ENCODE data around the gene MTAP.

DNA sequence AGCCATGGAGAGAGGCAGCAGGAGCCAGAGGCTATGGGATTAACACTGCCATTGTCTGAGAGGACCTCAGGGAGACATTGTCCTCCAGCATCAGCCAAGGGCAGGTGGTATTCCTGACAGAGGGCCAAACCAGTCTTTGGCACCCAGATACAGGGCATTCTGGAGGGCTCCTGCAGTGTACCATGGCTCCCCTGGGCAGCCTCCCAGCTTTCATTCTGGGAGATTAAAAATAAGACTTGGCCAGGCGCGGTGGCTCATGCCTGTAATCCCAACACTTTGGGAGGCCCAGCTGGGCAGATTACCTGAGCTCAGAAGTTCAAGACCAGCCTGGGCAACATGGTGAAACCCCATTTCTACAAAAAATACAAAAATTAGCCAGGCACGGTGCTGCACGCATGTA lies 4.2 kb downstream of the MTAP start:
- TF ChIP-seq, protein P1, sequence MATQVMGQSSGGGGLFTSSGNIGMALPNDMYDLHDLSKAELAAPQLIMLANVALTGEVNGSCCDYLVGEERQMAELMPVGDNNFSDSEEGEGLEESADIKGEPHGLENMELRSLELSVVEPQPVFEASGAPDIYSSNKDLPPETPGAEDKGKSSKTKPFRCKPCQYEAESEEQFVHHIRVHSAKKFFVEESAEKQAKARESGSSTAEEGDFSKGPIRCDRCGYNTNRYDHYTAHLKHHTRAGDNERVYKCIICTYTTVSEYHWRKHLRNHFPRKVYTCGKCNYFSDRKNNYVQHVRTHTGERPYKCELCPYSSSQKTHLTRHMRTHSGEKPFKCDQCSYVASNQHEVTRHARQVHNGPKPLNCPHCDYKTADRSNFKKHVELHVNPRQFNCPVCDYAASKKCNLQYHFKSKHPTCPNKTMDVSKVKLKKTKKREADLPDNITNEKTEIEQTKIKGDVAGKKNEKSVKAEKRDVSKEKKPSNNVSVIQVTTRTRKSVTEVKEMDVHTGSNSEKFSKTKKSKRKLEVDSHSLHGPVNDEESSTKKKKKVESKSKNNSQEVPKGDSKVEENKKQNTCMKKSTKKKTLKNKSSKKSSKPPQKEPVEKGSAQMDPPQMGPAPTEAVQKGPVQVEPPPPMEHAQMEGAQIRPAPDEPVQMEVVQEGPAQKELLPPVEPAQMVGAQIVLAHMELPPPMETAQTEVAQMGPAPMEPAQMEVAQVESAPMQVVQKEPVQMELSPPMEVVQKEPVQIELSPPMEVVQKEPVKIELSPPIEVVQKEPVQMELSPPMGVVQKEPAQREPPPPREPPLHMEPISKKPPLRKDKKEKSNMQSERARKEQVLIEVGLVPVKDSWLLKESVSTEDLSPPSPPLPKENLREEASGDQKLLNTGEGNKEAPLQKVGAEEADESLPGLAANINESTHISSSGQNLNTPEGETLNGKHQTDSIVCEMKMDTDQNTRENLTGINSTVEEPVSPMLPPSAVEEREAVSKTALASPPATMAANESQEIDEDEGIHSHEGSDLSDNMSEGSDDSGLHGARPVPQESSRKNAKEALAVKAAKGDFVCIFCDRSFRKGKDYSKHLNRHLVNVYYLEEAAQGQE (IDR thresholded peaks at IDR 0.05; ENCODE audit: insufficient replicate concordance, low read depth): no peak
- TF ChIP-seq, protein P2, sequence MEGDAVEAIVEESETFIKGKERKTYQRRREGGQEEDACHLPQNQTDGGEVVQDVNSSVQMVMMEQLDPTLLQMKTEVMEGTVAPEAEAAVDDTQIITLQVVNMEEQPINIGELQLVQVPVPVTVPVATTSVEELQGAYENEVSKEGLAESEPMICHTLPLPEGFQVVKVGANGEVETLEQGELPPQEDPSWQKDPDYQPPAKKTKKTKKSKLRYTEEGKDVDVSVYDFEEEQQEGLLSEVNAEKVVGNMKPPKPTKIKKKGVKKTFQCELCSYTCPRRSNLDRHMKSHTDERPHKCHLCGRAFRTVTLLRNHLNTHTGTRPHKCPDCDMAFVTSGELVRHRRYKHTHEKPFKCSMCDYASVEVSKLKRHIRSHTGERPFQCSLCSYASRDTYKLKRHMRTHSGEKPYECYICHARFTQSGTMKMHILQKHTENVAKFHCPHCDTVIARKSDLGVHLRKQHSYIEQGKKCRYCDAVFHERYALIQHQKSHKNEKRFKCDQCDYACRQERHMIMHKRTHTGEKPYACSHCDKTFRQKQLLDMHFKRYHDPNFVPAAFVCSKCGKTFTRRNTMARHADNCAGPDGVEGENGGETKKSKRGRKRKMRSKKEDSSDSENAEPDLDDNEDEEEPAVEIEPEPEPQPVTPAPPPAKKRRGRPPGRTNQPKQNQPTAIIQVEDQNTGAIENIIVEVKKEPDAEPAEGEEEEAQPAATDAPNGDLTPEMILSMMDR (IDR thresholded peaks at IDR 0.05; ENCODE audit: insufficient read depth, low read length): no peak

Measured in HL-60 (cell line).